ENCODE data around the gene PRPH2. TPM values are rescaled to one million over a fixed set of nuclear protein-coding genes. Genes with fewer than 3 reads are reported as not detected.

PRPH2 gene
- polyA plus RNA-seq, 3 donors: 0.05 TPM; not detected in 2

DNA sequence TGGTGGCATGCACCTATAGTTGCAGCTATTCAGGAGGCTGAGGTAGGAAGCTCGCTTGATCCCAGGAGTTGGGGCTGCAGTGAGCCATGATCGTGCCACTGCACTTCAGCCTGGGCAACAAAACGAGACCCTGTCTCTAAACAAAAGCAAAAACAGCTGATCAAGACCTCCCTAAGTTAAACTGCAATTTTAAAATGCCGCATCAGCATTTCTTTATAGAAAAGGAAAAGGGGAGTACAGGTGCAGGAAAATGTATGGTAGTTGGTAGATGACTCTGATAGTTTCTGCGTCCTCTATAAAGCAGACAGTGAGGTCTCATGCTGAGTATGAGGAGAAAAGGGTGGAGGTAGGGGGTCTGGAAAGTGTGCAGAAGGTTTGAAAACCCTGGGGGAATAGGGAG lies 32.4 kb upstream of the PRPH2 start:
- 95% methylated on average over 2 of the region's 5 CpGs for WGBS (ENCODE audit: insufficient coverage)
- Histone ChIP-seq H3K4me2 (replicated peaks; ENCODE audit: extremely low read depth, low read length, poor library complexity, severe bottlenecking) (no peak overlapping the region), H3K9ac (ENCODE audit: insufficient read depth, low read length, poor library complexity, severe bottlenecking) (no peak overlapping the region), H3K4me1 (ENCODE audit: control insufficient read depth in 1 of 2, insufficient read depth in 2 of 2, low read length in 2 of 2) (no peaks in the 10 kb centered on the region), H3K79me2 (ENCODE audit: insufficient read depth, low read length) (peaks cover 4% of the 10 kb centered on the region), H4K20me1 (ENCODE audit: insufficient read depth, low read length) (no peaks in the 10 kb centered on the region), H3K27ac (ENCODE audit: low read depth in 1 of 2, low read length in 2 of 2) (no peak overlapping the region), H3K4me3 (replicated peaks in 1 of 3; ENCODE audit: low read depth in 2 of 3, low read length in 3 of 3) (no peak overlapping the region), H2AFZ (ENCODE audit: insufficient read depth, low read depth, low read length, poor library complexity, severe bottlenecking) (no peak overlapping the region), H3K27me3 (ENCODE audit: control insufficient read depth in 2 of 2, insufficient read depth in 2 of 2, low read length in 2 of 2) (no peaks in the 10 kb centered on the region), H3K36me3 (replicated peaks in 1 of 2; ENCODE audit: control insufficient read depth in 1 of 2, insufficient read depth in 2 of 2, low read length in 2 of 2) (peaks cover 0 to 20% of the 10 kb centered on the region in 2 donors), H3K9me3 (replicated peaks in 1 of 2; ENCODE audit: control insufficient read depth in 1 of 2, insufficient read depth in 1 of 2, low read length in 2 of 2) (no peaks in the 10 kb centered on the region)
- Mint-ChIP-seq H3K4me3 (no peak overlapping the region), H3K4me1 (peaks cover 5% of the 10 kb centered on the region), H3K27ac (no peak overlapping the region), H3K27me3 (ENCODE audit: low read depth in 3 of 3) (peaks cover 0 to 2% (median 0%) of the 10 kb centered on the region in 3 donors), H3K36me3 (peaks cover 18 to 29% of the 10 kb centered on the region in 2 donors), H3K9me3 (peaks cover 0 to 1% (median 0%) of the 10 kb centered on the region in 7 donors)
- TF ChIP-seq, protein P1, sequence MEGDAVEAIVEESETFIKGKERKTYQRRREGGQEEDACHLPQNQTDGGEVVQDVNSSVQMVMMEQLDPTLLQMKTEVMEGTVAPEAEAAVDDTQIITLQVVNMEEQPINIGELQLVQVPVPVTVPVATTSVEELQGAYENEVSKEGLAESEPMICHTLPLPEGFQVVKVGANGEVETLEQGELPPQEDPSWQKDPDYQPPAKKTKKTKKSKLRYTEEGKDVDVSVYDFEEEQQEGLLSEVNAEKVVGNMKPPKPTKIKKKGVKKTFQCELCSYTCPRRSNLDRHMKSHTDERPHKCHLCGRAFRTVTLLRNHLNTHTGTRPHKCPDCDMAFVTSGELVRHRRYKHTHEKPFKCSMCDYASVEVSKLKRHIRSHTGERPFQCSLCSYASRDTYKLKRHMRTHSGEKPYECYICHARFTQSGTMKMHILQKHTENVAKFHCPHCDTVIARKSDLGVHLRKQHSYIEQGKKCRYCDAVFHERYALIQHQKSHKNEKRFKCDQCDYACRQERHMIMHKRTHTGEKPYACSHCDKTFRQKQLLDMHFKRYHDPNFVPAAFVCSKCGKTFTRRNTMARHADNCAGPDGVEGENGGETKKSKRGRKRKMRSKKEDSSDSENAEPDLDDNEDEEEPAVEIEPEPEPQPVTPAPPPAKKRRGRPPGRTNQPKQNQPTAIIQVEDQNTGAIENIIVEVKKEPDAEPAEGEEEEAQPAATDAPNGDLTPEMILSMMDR (IDR thresholded peaks at IDR 0.05): no peak
- intact Hi-C loops (cut with micrococcal nuclease): no loop called here
- no peak for DNase-seq

DNA sequence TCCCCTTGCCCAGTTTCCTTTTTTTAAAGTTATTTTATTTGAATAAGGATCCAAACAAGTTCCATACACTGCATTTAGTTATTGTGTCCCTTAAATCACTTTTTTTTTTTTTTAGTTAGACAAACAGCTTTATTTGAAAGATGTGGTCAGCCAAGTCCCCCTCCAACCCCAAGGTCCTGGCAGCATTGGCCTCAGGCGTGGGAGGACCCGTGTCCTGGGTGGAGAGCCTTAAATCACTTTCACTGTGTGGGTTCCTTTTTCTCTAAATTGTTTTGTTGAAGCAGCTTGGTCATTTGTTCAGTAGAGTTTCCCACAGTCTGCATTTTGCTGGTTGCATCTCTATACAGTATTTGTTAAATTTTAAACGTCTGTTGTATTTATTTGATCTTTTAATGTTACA lies 28.7 kb upstream of the PRPH2 start:
- no peak overlapping the region for H3K27ac Mint-ChIP-seq
- Histone ChIP-seq H3K4me2 (replicated peaks; ENCODE audit: extremely low read depth, low read length, poor library complexity, severe bottlenecking) (no peak overlapping the region), H3K36me3 (replicated peaks in 1 of 2; ENCODE audit: control insufficient read depth in 1 of 2, insufficient read depth in 2 of 2, low read length in 2 of 2) (no peaks in the 10 kb centered on the region), H3K27me3 (ENCODE audit: control insufficient read depth in 2 of 2, insufficient read depth in 2 of 2, low read length in 2 of 2) (no peaks in the 10 kb centered on the region), H3K79me2 (ENCODE audit: insufficient read depth, low read length) (peaks cover 12% of the 10 kb centered on the region), H4K20me1 (ENCODE audit: insufficient read depth, low read length) (no peaks in the 10 kb centered on the region), H2AFZ (ENCODE audit: insufficient read depth, low read depth, low read length, poor library complexity, severe bottlenecking) (no peak overlapping the region), H3K9me3 (replicated peaks in 1 of 2; ENCODE audit: control insufficient read depth in 1 of 2, insufficient read depth in 1 of 2, low read length in 2 of 2) (no peaks in the 10 kb centered on the region), H3K27ac (ENCODE audit: low read depth in 1 of 2, low read length in 2 of 2) (no peak overlapping the region), H3K4me3 (replicated peaks in 1 of 3; ENCODE audit: low read depth in 2 of 3, low read length in 3 of 3) (no peak overlapping the region), H3K9ac (ENCODE audit: insufficient read depth, low read length, poor library complexity, severe bottlenecking) (no peak overlapping the region), H3K4me1 (ENCODE audit: control insufficient read depth in 1 of 2, insufficient read depth in 2 of 2, low read length in 2 of 2) (peaks cover 4 to 14% of the 10 kb centered on the region in 2 donors)
- peaks cover 0 to 2% (median 0%) of the 10 kb centered on the region in 3 donors for H3K27me3 Mint-ChIP-seq (ENCODE audit: low read depth in 3 of 3)
- H3K36me3 Mint-ChIP-seq: peaks cover 8 to 10% of the 10 kb centered on the region in 2 donors
- TF ChIP-seq, protein P1 (IDR thresholded peaks at IDR 0.05): no peak
- intact Hi-C loops (cut with micrococcal nuclease): no loop called here
- WGBS (ENCODE audit: insufficient coverage): 80% methylated on average over 1 of the region's 3 CpGs
- H3K9me3 Mint-ChIP-seq: peaks cover 0 to 2% (median 0%) of the 10 kb centered on the region in 7 donors
- no peak for DNase-seq
- H3K4me1 Mint-ChIP-seq: peaks cover 21% of the 10 kb centered on the region
- H3K4me3 Mint-ChIP-seq: no peak overlapping the region
